Right lobe of liver (tissue), 6 donors: ENCODE results near the gene SUMO1. TPM values are rescaled to one million over a fixed set of nuclear protein-coding genes. Genes with fewer than 3 reads are reported as not detected.

Source experiments
- ATAC-seq, 4 donors: fragments of 200-7000 bp; cut with Tn5 transposase; one replicate each; pipeline ENCODE4 v1.9.1; 2020; ENCODE audit warnings: mild to moderate bottlenecking in 4 of 4, moderate library complexity in 4 of 4
- DNase-seq, 3 donors: peaks; one replicate each; pipeline ENCODE4 v3.0.0-alpha.2; 2020
- H3K27ac ChIP-seq, 3 donors: fragments of 200-600 bp; one replicate each; pipeline ENCODE4 v1.8.0; 2022
- H3K27me3 ChIP-seq, 2 donors: fragments of 200-600 bp; one replicate each; pipeline ENCODE4 v1.8.0; 2022
- H3K36me3 ChIP-seq, 4 donors: fragments of 200-600 bp; sonication (generic) in 1 of 4; one replicate each; pipeline versions ENCODE4 v1.5.1 to v1.8.0; 2017 to 2022; ENCODE audit warnings: control low read depth in 1 of 4
- H3K4me1 ChIP-seq, 4 donors: fragments of 200-600 bp; sonication (generic) in 1 of 4; one replicate each; pipeline versions ENCODE4 v1.5.1 to v1.8.0; 2017 to 2022; ENCODE audit warnings: control low read depth in 1 of 4
- H3K4me3 ChIP-seq, 3 donors: fragments of 200-600 bp; one replicate each; pipeline ENCODE4 v1.8.0; 2022
- H3K9me3 ChIP-seq, 4 donors: fragments of 200-600 bp; sonication (generic) in 1 of 4; one replicate each; pipeline versions ENCODE4 v1.5.1 to v1.8.0; 2017 to 2022; ENCODE audit warnings: control low read depth in 1 of 4
- POLR2A ChIP-seq: fragments of 450-650 bp; IDR thresholded peaks from one replicate; pipeline ENCODE4 v1.6.1; 2017; ENCODE audit warnings: antibody characterized with exemption, mild to moderate bottlenecking
- WGBS: methylation state at CpG from one replicate; pipeline ENCODE4 v1.1.6; 2018; ENCODE audit warnings: low coverage, low lambda C conversion rate; ENCODE audit not compliant: insufficient coverage; ENCODE audit errors: missing lambda C conversion rate; 5-methylcytosine and 5-hydroxymethylcytosine counted together
- intact Hi-C, 2 donors: fragments of 100-400 bp; cut with DNase I; formaldehyde crosslinking; loops; one replicate each; pipeline versions ENCODE4 v1.11.2 to v1.14.1; 2022
- total RNA-seq, 6 experiments: library from RNA; depleted of rRNA in 2 of 6; stranded (reverse); fragments of >200 nt in 2 of 6; fragmentation: NEBNext Ultra II Directional in 3 of 6; extraction: Animal tissue kit (Norgen Biotek cat#: 25700) in 3 of 6; gene quantifications; one replicate each; pipeline versions ENCODE4 v1.1.0 to v1.2.4, GENCODE V29; 2016 to 2023
- TF ChIP-seq, protein P1 (sequence below), 4 donors: fragments of 200-600 bp in 3 of 4; fragments of 450-650 bp in 1 of 4; IDR thresholded peaks; one replicate each; pipeline versions ENCODE4 v1.5.1 to v1.8.0; 2016 to 2022; ENCODE audit warnings: antibody characterized with exemption in 4 of 4, mild to moderate bottlenecking in 2 of 4
- donor health status: DM: no; HTN: yes; CAD: no.
- donor health status: DM: no; HTN: no; CAD: no.
- donor health status: DM: no; HTN: no; CAD: no.
- donor health status: DM: no; HTN: yes; CAD: no.
- donor health status: DM: no; HTN: yes; CAD: no.

The SUMO1 gene
- total RNA-seq, 6 experiments from 2014 or later: 43.3 to 70.8 (median 55.0) TPM

DNA sequence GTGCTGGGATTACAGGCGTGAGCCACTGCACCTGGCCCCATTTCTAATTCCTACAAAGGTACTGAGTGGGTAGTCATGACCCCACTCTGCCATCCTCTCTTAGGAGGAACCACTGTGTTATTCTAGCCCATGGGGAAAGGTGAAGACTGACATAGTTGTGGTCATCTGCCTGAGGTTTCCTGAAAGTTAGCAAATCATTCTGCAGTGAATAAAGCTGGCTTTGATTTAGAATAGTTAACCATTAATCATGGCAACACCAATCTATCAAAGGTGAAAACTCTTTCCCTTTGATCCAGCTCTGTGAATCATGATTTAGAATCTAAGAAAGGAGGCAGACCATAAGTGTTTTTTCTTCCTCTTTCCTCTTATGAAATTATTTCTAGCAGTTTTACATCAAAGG is 50.8 kb downstream of the SUMO1 start:
- 0% methylated on average over 1 of the region's 1 CpG for WGBS
- ATAC-seq (peak; percentile 62 to 68 (median 63)), DNase-seq (no peak)
- no peaks in the 10 kb centered on the region for H3K36me3 ChIP-seq
- intact Hi-C loops: no loop called here
- peaks cover 0 to 51% (median 18%) of the 10 kb centered on the region in 4 donors for H3K4me1 ChIP-seq
- no peaks in the 10 kb centered on the region for H3K9me3 ChIP-seq
- no peak for TF ChIP-seq POLR2A
- TF ChIP-seq, protein P1, sequence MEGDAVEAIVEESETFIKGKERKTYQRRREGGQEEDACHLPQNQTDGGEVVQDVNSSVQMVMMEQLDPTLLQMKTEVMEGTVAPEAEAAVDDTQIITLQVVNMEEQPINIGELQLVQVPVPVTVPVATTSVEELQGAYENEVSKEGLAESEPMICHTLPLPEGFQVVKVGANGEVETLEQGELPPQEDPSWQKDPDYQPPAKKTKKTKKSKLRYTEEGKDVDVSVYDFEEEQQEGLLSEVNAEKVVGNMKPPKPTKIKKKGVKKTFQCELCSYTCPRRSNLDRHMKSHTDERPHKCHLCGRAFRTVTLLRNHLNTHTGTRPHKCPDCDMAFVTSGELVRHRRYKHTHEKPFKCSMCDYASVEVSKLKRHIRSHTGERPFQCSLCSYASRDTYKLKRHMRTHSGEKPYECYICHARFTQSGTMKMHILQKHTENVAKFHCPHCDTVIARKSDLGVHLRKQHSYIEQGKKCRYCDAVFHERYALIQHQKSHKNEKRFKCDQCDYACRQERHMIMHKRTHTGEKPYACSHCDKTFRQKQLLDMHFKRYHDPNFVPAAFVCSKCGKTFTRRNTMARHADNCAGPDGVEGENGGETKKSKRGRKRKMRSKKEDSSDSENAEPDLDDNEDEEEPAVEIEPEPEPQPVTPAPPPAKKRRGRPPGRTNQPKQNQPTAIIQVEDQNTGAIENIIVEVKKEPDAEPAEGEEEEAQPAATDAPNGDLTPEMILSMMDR (IDR thresholded peaks at IDR 0.05): no peak
- H3K27ac ChIP-seq: peak overlapping the region; percentile 77 to 88 (median 85)
- H3K27me3 ChIP-seq: no peaks in the 10 kb centered on the region
- H3K4me3 ChIP-seq: no peak overlapping the region

DNA sequence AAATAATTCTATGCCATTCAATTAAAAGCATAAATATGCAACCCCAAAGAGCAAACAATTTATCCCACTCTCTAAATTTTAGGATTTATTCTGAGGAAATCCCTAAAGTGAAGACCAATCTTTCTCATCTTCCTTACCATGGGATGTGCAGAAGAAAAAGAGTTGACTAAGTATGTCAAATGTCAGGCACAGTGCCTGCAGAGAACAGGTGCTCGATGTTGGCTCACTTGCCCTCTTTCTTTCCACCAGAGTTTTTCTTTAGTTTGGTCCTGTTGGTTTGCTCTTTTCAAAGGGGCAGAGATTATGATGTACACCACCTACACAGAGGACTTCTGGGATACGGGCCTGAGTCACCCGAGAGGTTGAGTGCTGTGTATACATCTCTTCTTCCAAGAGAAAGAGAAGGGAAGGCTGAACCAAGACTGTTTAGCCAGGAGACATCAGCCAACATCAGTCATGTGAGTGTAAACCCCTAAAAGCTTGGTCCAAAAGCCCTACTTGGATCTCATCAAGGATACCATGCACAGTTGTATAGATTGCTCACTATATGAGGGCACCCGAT is 51.7 kb downstream of the SUMO1 start:
- H3K9me3 ChIP-seq: no peaks in the 10 kb centered on the region
- no peaks in the 10 kb centered on the region for H3K36me3 ChIP-seq
- 25% methylated on average over 3 of the region's 4 CpGs for WGBS
- H3K27me3 ChIP-seq: no peaks in the 10 kb centered on the region
- H3K27ac ChIP-seq: peak overlapping the region; percentile 77 to 88 (median 85)
- peak in 3 of 4 donors; percentile 3 to 18 (median 17) for ATAC-seq
- H3K4me3 ChIP-seq: no peak overlapping the region
- peaks cover 0 to 46% (median 16%) of the 10 kb centered on the region in 4 donors for H3K4me1 ChIP-seq
- intact Hi-C loops: no loop called here
- TF ChIP-seq POLR2A: no peak
- TF ChIP-seq, protein P1 (IDR thresholded peaks at IDR 0.05): no peak
- DNase-seq: no peak

DNA sequence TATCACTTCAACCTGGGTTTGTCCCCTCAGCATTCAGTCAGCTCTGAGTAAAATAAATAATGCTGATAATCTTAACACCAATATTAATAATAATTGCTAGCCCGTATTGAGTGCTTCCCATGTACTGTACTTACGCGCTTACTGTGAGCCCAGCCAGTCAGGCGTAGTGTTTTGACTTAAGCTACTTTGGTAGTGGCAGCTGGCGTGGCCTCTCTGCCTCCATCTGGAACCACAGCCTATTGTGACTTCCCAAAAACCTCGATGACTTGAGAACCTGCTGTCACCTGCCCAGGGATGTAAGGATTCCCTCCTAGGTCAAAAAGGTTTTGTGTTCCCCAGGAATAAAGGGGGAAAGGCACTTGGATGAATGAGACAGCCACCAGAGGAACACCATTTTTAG is 53.2 kb downstream of the SUMO1 start:
- no peak overlapping the region for H3K4me3 ChIP-seq
- intact Hi-C loops: no loop called here
- 69% methylated on average over 6 of the region's 6 CpGs for WGBS

DNA sequence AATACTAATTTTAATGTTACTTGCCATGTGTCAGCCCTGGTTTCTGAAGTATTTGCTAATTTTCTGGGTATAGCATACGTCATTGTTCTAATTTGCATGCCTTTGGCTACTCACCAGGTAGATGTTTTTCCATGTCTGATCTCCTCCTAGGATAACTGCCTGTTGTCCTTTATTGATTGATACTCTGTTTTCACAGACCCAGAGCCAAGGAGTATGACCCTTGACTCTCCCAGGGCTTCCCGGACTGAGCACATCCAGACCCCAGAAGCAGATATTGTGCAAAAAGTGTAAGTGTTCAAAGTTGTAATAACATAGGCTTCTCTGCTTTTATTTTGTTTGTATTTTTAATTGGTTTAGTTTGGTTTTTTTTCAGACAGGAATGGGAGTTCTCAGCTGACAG is 53.8 kb downstream of the SUMO1 start:
- peak; percentile 61 to 82 (median 76) for ATAC-seq

More for the DNA sequence above, 53.2 kb downstream of the SUMO1 start:
- H3K27me3 ChIP-seq: no peaks in the 10 kb centered on the region
- H3K27ac ChIP-seq: peak overlapping the region; percentile 42 to 85 (median 84)
- no peaks in the 10 kb centered on the region for H3K9me3 ChIP-seq
- peak in 1 of 4 donors; percentile 2 for ATAC-seq
- DNase-seq: no peak
- TF ChIP-seq, protein P1 (IDR thresholded peaks at IDR 0.05): no peak
- no peak for TF ChIP-seq POLR2A
- no peaks in the 10 kb centered on the region for H3K36me3 ChIP-seq
- peaks cover 0 to 46% (median 15%) of the 10 kb centered on the region in 4 donors for H3K4me1 ChIP-seq

More for the DNA sequence above, 53.8 kb downstream of the SUMO1 start:
- peak overlapping the region; percentile 42 to 85 (median 84) for H3K27ac ChIP-seq
- H3K36me3 ChIP-seq: no peaks in the 10 kb centered on the region
- WGBS: 17% methylated on average over 2 of the region's 2 CpGs
- H3K4me3 ChIP-seq: no peak overlapping the region
- no peaks in the 10 kb centered on the region for H3K9me3 ChIP-seq
- peaks cover 0 to 46% (median 15%) of the 10 kb centered on the region in 4 donors for H3K4me1 ChIP-seq
- no peak for TF ChIP-seq POLR2A
- TF ChIP-seq, protein P1 (IDR thresholded peaks at IDR 0.05): no peak
- intact Hi-C loops: no loop called here
- DNase-seq: peak; percentile 38 to 77 (median 68)
- H3K27me3 ChIP-seq: no peaks in the 10 kb centered on the region
